Brain microvascular endothelial cell (primary cell): ENCODE data around the gene ACTL6A.

ENCODE experiments used
- DNase-seq: peaks from one replicate; pipeline ENCODE4 v3.0.0-alpha.2; 2020
- H3K27ac ChIP-seq: fragments of 250-450 bp; sonication (Bioruptor Pico); 2 replicates; pipeline ENCODE4 v1.5.1; 2020; ENCODE audit warnings: mild to moderate bottlenecking, moderate library complexity
- H3K27me3 ChIP-seq: fragments of 250-450 bp; sonication (Bioruptor Pico); replicated peaks from 2 replicates; pipeline ENCODE4 v1.5.1; 2020; ENCODE audit warnings: mild to moderate bottlenecking
- H3K36me3 ChIP-seq: fragments of 250-450 bp; sonication (Bioruptor Pico); replicated peaks from 2 replicates; pipeline ENCODE4 v1.5.1; 2020; ENCODE audit warnings: mild to moderate bottlenecking
- H3K4me3 ChIP-seq: 2 replicates; pipeline ENCODE4 v1.5.1; 2011; ENCODE audit warnings: low read depth, mild to moderate bottlenecking, control low read depth, low read length, moderate library complexity
- CTCF ChIP-seq: IDR thresholded peaks from 2 replicates; pipeline ENCODE4 v1.5.1; 2011; ENCODE audit warnings: low read depth, mild to moderate bottlenecking, moderate library complexity, low read length, control low read depth, inconsistent platforms; ENCODE audit errors: missing control alignments
- in situ Hi-C: cut with HindIII; loops from 2 replicates; pipeline ENCODE4 v1.10.0; 2017; ENCODE audit warnings: low sequenced_read_pairs, low pct_ligation_motif_present

ACTL6A gene

GRCh38 chr3:179624451-179624850, 61.7 kb downstream of the ACTL6A start:
- TF ChIP-seq CTCF = no peak
- no peak overlapping the region for H3K4me3 ChIP-seq
- peaks cover 16% of the 10 kb centered on the region for H3K36me3 ChIP-seq
- H3K27ac ChIP-seq = no peak overlapping the region
- no peak for DNase-seq
- in situ Hi-C loops = no loop called here
- no peaks in the 10 kb centered on the region for H3K27me3 ChIP-seq

GRCh38 chr3:179630753-179631451, 68.2 kb downstream of the ACTL6A start:
- H3K4me3 ChIP-seq = no peak overlapping the region
- TF ChIP-seq CTCF = no peak
- H3K36me3 ChIP-seq = no peaks in the 10 kb centered on the region
- H3K27me3 ChIP-seq = no peaks in the 10 kb centered on the region
- no peak for DNase-seq
- in situ Hi-C loops = no loop called here
- no peak overlapping the region for H3K27ac ChIP-seq
